ENCODE results near the gene P4HA2. TPM values are rescaled to one million over a fixed set of nuclear protein-coding genes. Genes with fewer than 3 reads are reported as not detected.
A peak's percentile ranks its signal among the peaks of the same experiment; 100 is the strongest.

The P4HA2 gene
- total and polyA plus RNA-seq, 7 donors = 4.2 to 35.2 (median 24.8) TPM

- Histone ChIP-seq H3K36me3 (no peaks in the 10 kb centered on the region), H3K4me3 (no peak overlapping the region), H3K4me1 (no peaks in the 10 kb centered on the region), H3K27me3 (no peaks in the 10 kb centered on the region), H3K27ac (no peak overlapping the region), H3K9me3 (peaks cover 0 to 2% (median under 1%) of the 10 kb centered on the region in 4 donors)
- DNase-seq = peak; percentile 44
- intact Hi-C loops (cut with DNase I) = loop anchor here (2.0 to 5.0 kb wide), 2 partner anchors 59 to 128 kb away; partner anchors contain the start of gene SLC22A5
- no peak for TF ChIP-seq CTCF (IDR thresholded peaks at IDR 0.05)
- TF ChIP-seq EP300 (IDR thresholded peaks at IDR 0.05) = no peak
- TF ChIP-seq POLR2AphosphoS5 (IDR thresholded peaks at IDR 0.05) = no peak
- no peak for TF ChIP-seq POLR2A (IDR thresholded peaks at IDR 0.05)
These were observed 12.1 kb upstream of the P4HA2 start for GRCh38 chr5:132239776-132240175.

- DNase-seq = peak; percentile 48
- no peak overlapping the region for H3K27ac ChIP-seq
- no peak overlapping the region for H3K4me3 ChIP-seq
- 39 to 85% methylated on average over 1 of the region's 1 CpG for WGBS, 2 donors
- intact Hi-C loops (cut with DNase I) = loop anchor here (2.0 to 5.0 kb wide), 2 partner anchors 60 to 128 kb away; partner anchors contain the start of gene SLC22A5
- TF ChIP-seq EP300 (IDR thresholded peaks at IDR 0.05) (no peak), POLR2AphosphoS5 (IDR thresholded peaks at IDR 0.05) (no peak), POLR2A (IDR thresholded peaks at IDR 0.05) (no peak), CTCF (IDR thresholded peaks at IDR 0.05) (no peak)
- H3K9me3 ChIP-seq = peaks cover 0 to 1% (median 0%) of the 10 kb centered on the region in 4 donors
- H3K36me3 ChIP-seq = no peaks in the 10 kb centered on the region
- H3K27me3 ChIP-seq = no peaks in the 10 kb centered on the region
- H3K4me1 ChIP-seq = no peaks in the 10 kb centered on the region
These were observed 11.3 kb upstream of the P4HA2 start for GRCh38 chr5:132238901-132239500.

GRCh38 chr5:132238169-132238744, 10.6 kb upstream of the P4HA2 start:
- H3K9me3 ChIP-seq = peaks cover 0 to 1% (median 0%) of the 10 kb centered on the region in 4 donors
- DNase-seq = peak; percentile 84
- intact Hi-C loops (cut with DNase I) = loop anchor here (2.0 to 5.0 kb wide), 2 partner anchors 61 to 129 kb away; partner anchors contain the start of gene SLC22A5
- H3K27me3 ChIP-seq = no peaks in the 10 kb centered on the region
- WGBS, 2 donors = 27 to 34% methylated on average over 1 of the region's 1 CpG
- H3K4me3 ChIP-seq = no peak overlapping the region
- no peaks in the 10 kb centered on the region for H3K36me3 ChIP-seq
- H3K4me1 ChIP-seq = no peaks in the 10 kb centered on the region
- H3K27ac ChIP-seq = peak overlapping the region in 1 of 4 donors; percentile 28
- TF ChIP-seq POLR2AphosphoS5 (IDR thresholded peaks at IDR 0.05) (no peak), POLR2A (IDR thresholded peaks at IDR 0.05) (no peak), CTCF (IDR thresholded peaks at IDR 0.05) (peak; percentile 55 to 89 (median 87)), EP300 (IDR thresholded peaks at IDR 0.05) (no peak)

- Histone ChIP-seq H3K36me3 (no peaks in the 10 kb centered on the region), H3K27me3 (no peaks in the 10 kb centered on the region), H3K27ac (peak overlapping the region in 1 of 4 donors; percentile 28), H3K4me1 (no peaks in the 10 kb centered on the region), H3K4me3 (no peak overlapping the region), H3K9me3 (peaks cover 0 to 1% (median 0%) of the 10 kb centered on the region in 4 donors)
- intact Hi-C loops (cut with DNase I) = loop anchor here (2.0 to 5.0 kb wide), 2 partner anchors 61 to 130 kb away; partner anchors contain the start of gene SLC22A5
- 92 to 96% methylated on average over 4 of the region's 4 CpGs for WGBS, 2 donors
- DNase-seq = peak; percentile 14
- TF ChIP-seq CTCF (IDR thresholded peaks at IDR 0.05) (no peak), POLR2A (IDR thresholded peaks at IDR 0.05) (no peak), POLR2AphosphoS5 (IDR thresholded peaks at IDR 0.05) (no peak), EP300 (IDR thresholded peaks at IDR 0.05) (no peak)
These were observed 10.0 kb upstream of the P4HA2 start for GRCh38 chr5:132237670-132238069.
